GM12878 (cell line): Measurements from ENCODE around the gene PLXDC1. TPM values are rescaled to one million over a fixed set of nuclear protein-coding genes. Genes with fewer than 3 reads are reported as not detected.

Source experiments
- ATAC-seq: fragments of 200-7000 bp; cut with Tn5 transposase; 3 replicates; pipeline ENCODE4 v1.9.1; 2020; ENCODE audit warnings: mild to moderate bottlenecking, moderate library complexity
- BruUV-seq: library from RNA; stranded (reverse); fragments of 400-500 nt; replicated peaks from 2 replicates; lab custom pipeline; 2021; lab: Mats Ljungman, UMichigan
- CTCF ChIA-PET: fragments of 300-600 bp; sonication (Branson Sonifier 250); formaldehyde crosslinking; extraction: SDS; loops from one replicate; lab custom pipeline; 2021; ENCODE audit warnings: inconsistent platforms; lab: Yijun Ruan, JAX
- POLR2A ChIA-PET: fragments of 350-600 bp; formaldehyde crosslinking; extraction: SDS; loops from one replicate; lab custom pipeline; 2021; ENCODE audit warnings: inconsistent platforms; lab: Charles Lee
- RAD21 ChIA-PET: fragments of 300-600 bp; sonication (Branson Sonifier 250); formaldehyde crosslinking; loops from one replicate; lab custom pipeline; 2023; ENCODE audit warnings: antibody characterized with exemption; ENCODE audit not compliant: unreplicated experiment; lab: Charles Lee
- SMC1A ChIA-PET: fragments of 300-600 bp; sonication (Branson Sonifier 250); formaldehyde crosslinking; loops from one replicate; lab custom pipeline; 2023; ENCODE audit not compliant: unreplicated experiment, uncharacterized antibody; lab: Charles Lee
- DNase-seq: peaks from one replicate; pipeline ENCODE4 v3.0.0-alpha.2; 2011; ENCODE audit warnings: low read depth, low spot score
- FAIRE-seq: peaks from 3 replicates; lab custom pipeline; 2011; peaks lifted over from hg19 to GRCh38; lab: Jason Lieb, UNC
- H2AFZ ChIP-seq: 2 replicates; pipeline ENCODE4 v1.6.0; 2011; ENCODE audit warnings: low read depth, low read length, control low read depth; ENCODE audit not compliant: control insufficient read depth
- H3K27ac ChIP-seq: 2 replicates; pipeline ENCODE4 v1.5.1; 2011; ENCODE audit warnings: control low read depth; ENCODE audit not compliant: control insufficient read depth, insufficient read depth
- H3K27me3 ChIP-seq, 2 experiments: replicated peaks in 1 of 2; 2 replicates each; pipeline versions ENCODE4 v1.6.0 to v1.6.1; 2011; ENCODE audit warnings: low read length in 1 of 2; ENCODE audit not compliant: control insufficient read depth in 2 of 2, insufficient read depth in 2 of 2
- H3K36me3 ChIP-seq, 2 experiments: 2 replicates each; pipeline ENCODE4 v1.5.1; 2011; ENCODE audit warnings: low read length in 1 of 2; ENCODE audit not compliant: control insufficient read depth in 2 of 2, insufficient read depth in 2 of 2
- H3K4me1 ChIP-seq: 2 replicates; pipeline ENCODE4 v1.6.1; 2011; ENCODE audit warnings: mild to moderate bottlenecking, low read length, moderate library complexity, mixed read lengths; ENCODE audit not compliant: control insufficient read depth, insufficient read depth
- H3K4me2 ChIP-seq: 2 replicates; pipeline ENCODE4 v1.6.0; 2011; ENCODE audit warnings: control low read depth; ENCODE audit not compliant: control insufficient read depth, insufficient read depth
- H3K4me3 ChIP-seq: fragments of 200-600 bp; sonication (generic); 2 replicates; pipeline ENCODE4 v1.5.1; 2016
- H3K79me2 ChIP-seq: 2 replicates; pipeline ENCODE4 v1.6.0; 2011; ENCODE audit warnings: low read length; ENCODE audit not compliant: control insufficient read depth, insufficient read depth
- H3K9ac ChIP-seq: 2 replicates; pipeline ENCODE4 v1.8.0; 2011; ENCODE audit warnings: low read length, control low read depth, mixed read lengths; ENCODE audit not compliant: control insufficient read depth, insufficient read depth
- H3K9me3 ChIP-seq: replicated peaks from 3 replicates; pipeline ENCODE4 v1.5.1; 2011; ENCODE audit warnings: mild to moderate bottlenecking, low read length; ENCODE audit not compliant: control insufficient read depth, insufficient read depth
- H4K20me1 ChIP-seq: 2 replicates; pipeline ENCODE4 v1.6.0; 2011; ENCODE audit not compliant: control insufficient read depth, insufficient read depth
- CBX5 ChIP-seq: sonication (generic); IDR thresholded peaks from 2 replicates; pipeline ENCODE4 v1.6.1; 2016; ENCODE audit warnings: low read depth, moderate library complexity, mild to moderate bottlenecking, inconsistent platforms
- EED ChIP-seq: sonication (generic); IDR thresholded peaks from 2 replicates; pipeline ENCODE4 v1.6.1; 2016; ENCODE audit warnings: antibody characterized with exemption, low read depth
- IRF4 ChIP-seq: IDR thresholded peaks from 2 replicates; pipeline ENCODE4 v1.6.1; 2011; ENCODE audit warnings: low read depth, low read length
- JUND ChIP-seq: IDR thresholded peaks from 2 replicates; pipeline ENCODE4 v1.6.1; 2012; ENCODE audit warnings: low read depth, mild to moderate bottlenecking, low read length, improper control_type of control experiment, moderate library complexity
- MEF2B ChIP-seq: fragments of 450-650 bp; IDR thresholded peaks from 2 replicates; pipeline ENCODE4 v1.6.1; 2018; ENCODE audit warnings: mild to moderate bottlenecking, moderate library complexity; ENCODE audit not compliant: partially characterized antibody, poor library complexity, severe bottlenecking
- PBX3 ChIP-seq: IDR thresholded peaks from 2 replicates; pipeline ENCODE4 v1.6.1; 2011; ENCODE audit warnings: mild to moderate bottlenecking, low read depth, low read length, moderate library complexity; ENCODE audit not compliant: insufficient replicate concordance
- POLR2A ChIP-seq: IDR thresholded peaks from 2 replicates; pipeline ENCODE4 v1.6.1; 2011; ENCODE audit warnings: low read depth, mild to moderate bottlenecking, low read length
- RFX5 ChIP-seq: IDR thresholded peaks from 2 replicates; pipeline ENCODE4 v1.6.1; 2011; ENCODE audit warnings: low read depth, low read length, improper control_type of control experiment
- ZNF384 ChIP-seq: IDR thresholded peaks from 2 replicates; pipeline ENCODE4 v1.6.1; 2012; ENCODE audit warnings: low read depth, mild to moderate bottlenecking, low read length, improper control_type of control experiment, borderline replicate concordance
- WGBS: methylation state at CpG from one replicate; pipeline ENCODE4 v1.1.6; 2016; ENCODE audit warnings: low lambda C conversion rate; ENCODE audit not compliant: insufficient replicate concordance, insufficient coverage; ENCODE audit errors: missing lambda C conversion rate; 5-methylcytosine and 5-hydroxymethylcytosine counted together
- in situ Hi-C: fragments of 300-500 bp; cut with MboI; formaldehyde crosslinking; loops from 9 replicates; pipeline ENCODE4 v1.14.3; 2018; ENCODE audit warnings: mixed read lengths
- intact Hi-C: fragments of 100-400 bp; cut with micrococcal nuclease; formaldehyde crosslinking; loops from one replicate; pipeline ENCODE4 v1.14.2; 2022; ENCODE audit not compliant: unreplicated experiment
- polyA plus RNA-seq, 11 experiments: library from polyadenylated mRNA; depleted of rRNA in 4 of 11; unstranded in 6 of 11; stranded (reverse) in 5 of 11; fragments of >200 nt; fragmentation: Nextera tagmentation in 4 of 11; fragmentation: Illumina TruSeq in 1 of 11; extraction: Ambion mirVana in 4 of 11; extraction: Trizol in 1 of 11; gene quantifications; 1 replicate in 1 of 11; 2 replicates in 10 of 11; pipeline versions ENCODE4 v1.2.1 to v1.2.3, GENCODE V29; 2011 to 2016; ENCODE audit warnings: inconsistent platforms in 2 of 11, missing spikeins in 2 of 11, low read depth in 1 of 11
- total RNA-seq, 4 experiments: library from RNA; depleted of rRNA in 3 of 4; stranded (reverse); fragments of >200 nt in 3 of 4; fragmentation: Illumina TruSeq in 1 of 4; extraction: Trizol in 1 of 4; gene quantifications; 2 replicates each; pipeline versions ENCODE4 v1.2.1 to v1.2.3, GENCODE V29; 2013 to 2021
- TF ChIP-seq, protein P1 (sequence below): IDR thresholded peaks from 2 replicates; pipeline ENCODE4 v1.6.1; 2011; ENCODE audit warnings: low read depth, mild to moderate bottlenecking, low read length, moderate library complexity, borderline replicate concordance; ENCODE audit errors: extremely low read depth

PLXDC1 gene
- total and polyA plus RNA-seq, 10 of the 15 experiments (the other 5 are each of a cell fraction or from before 2014, with no cell fraction given), result 0.03 to 0.30 (median 0.22) TPM; not detected in 7

DNA sequence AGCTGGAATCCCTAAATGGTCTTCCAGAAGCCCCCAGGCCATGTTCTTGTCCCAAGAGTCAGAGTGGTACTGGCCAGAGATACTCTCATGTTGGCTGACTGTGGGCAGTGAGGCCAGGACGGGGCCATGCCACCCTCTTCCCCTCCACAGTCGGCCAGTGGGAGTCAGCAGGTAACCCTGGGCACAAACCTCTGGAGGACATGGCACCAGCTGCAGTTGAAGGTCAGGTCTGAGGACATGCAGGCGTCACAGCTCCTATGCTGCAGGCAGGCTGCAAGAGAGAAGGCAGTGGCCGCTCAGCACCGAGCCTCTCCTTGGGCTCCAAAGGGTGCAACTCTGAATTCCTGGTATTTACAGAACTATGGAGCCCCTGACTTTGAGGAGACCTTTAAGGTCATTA, 68.2 kb downstream of the PLXDC1 start (continued):
- TF ChIP-seq JUND (no peak), ZNF384 (no peak), MEF2B (no peak), IRF4 (no peak), PBX3 (no peak), CBX5 (no peak)
- TF ChIP-seq, protein P1, sequence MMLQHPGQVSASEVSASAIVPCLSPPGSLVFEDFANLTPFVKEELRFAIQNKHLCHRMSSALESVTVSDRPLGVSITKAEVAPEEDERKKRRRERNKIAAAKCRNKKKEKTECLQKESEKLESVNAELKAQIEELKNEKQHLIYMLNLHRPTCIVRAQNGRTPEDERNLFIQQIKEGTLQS, result no peak

DNA sequence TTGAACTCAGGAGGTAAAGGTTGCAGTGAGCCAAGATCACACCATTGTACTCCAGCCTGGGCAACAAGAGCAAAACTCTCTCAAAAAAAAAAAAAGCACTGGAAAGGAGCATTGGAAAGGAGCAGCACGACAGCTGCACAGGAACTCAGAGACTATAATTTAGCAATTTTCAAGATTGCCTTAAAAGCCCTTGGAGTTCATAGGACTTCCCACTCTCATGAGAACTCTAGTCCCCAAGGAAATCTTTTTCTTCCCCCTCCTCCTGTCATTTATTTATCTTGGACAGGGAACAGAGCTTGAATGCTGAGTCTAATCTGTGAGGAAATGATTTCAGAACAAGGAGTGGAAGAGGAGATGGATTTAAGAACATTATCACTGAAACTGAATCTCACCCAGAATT, 69.0 kb downstream of the PLXDC1 start:
- no peak overlapping the region for H3K4me2 ChIP-seq
- H3K9ac ChIP-seq, result no peak overlapping the region
- no peak overlapping the region for H2AFZ ChIP-seq
- no peak for ATAC-seq
- BruUV-seq, result no TSS peak
- WGBS, result 10% methylated on average over 1 of the region's 1 CpG
- CTCF ChIA-PET, result interaction anchor here (1.3 kb wide), 2 partner anchors 97 to 162 kb away, joined by 3 to 6 read pairs; no protein-coding TSS in a partner anchor
- intact Hi-C loops (no loop called here), in situ Hi-C loops (no loop called here)
- no peak overlapping the region for H3K4me3 ChIP-seq
- DNase-seq, result no peak
- no peaks in the 10 kb centered on the region for H3K79me2 ChIP-seq
- no peaks in the 10 kb centered on the region for H3K9me3 ChIP-seq
- TF ChIP-seq POLR2A, result no peak
- no peak for TF ChIP-seq EED
- no peak for TF ChIP-seq RFX5
- peaks cover 0 to 3% of the 10 kb centered on the region in 2 experiments; a peak in 3 of 4 replicates for H3K27me3 ChIP-seq
- FAIRE-seq, result no peak
- POLR2A ChIA-PET, result interaction anchor here (0.6 kb wide), 1 partner anchor 26 kb away, joined by 4 read pairs; no protein-coding TSS in a partner anchor
- no peaks in the 10 kb centered on the region for H3K4me1 ChIP-seq
- SMC1A ChIA-PET, result interaction anchor here (0.7 kb wide), 1 partner anchor 64 kb away, joined by 3 read pairs; no protein-coding TSS in a partner anchor
- RAD21 ChIA-PET, result interaction anchor here (1.1 kb wide), 1 partner anchor 71 kb away, joined by 3 read pairs; no protein-coding TSS in a partner anchor
- no peak overlapping the region for H3K27ac ChIP-seq
- no peaks in the 10 kb centered on the region for H4K20me1 ChIP-seq
- H3K36me3 ChIP-seq, result no peaks in the 10 kb centered on the region
